HEK293 (cell line): ENCODE measurements around the gene FOXO3.

Experiments used
- CTCF ChIA-PET: fragments of 350-600 bp; formaldehyde crosslinking; extraction: SDS; loops from one replicate; lab custom pipeline; 2021; ENCODE audit warnings: antibody characterized with exemption; lab: Yijun Ruan, JAX
- POLR2A ChIA-PET: fragments of 300-600 bp; formaldehyde crosslinking; extraction: SDS; loops from one replicate; lab custom pipeline; 2020; ENCODE audit warnings: antibody characterized with exemption, inconsistent platforms; lab: Yijun Ruan, JAX
- H3K27ac ChIP-seq: fragments of 200-500 bp; sonication (Bioruptor generic); 2 replicates; pipeline ENCODE4 v1.5.1; 2014; ENCODE audit warnings: low read depth, low read length, control low read depth, inconsistent platforms; ENCODE audit errors: extremely low read depth
- H3K36me3 ChIP-seq, 2 experiments: fragments of 200-500 bp in 1 of 2; sonication (Bioruptor generic) in 1 of 2; 1 replicate in 1 of 2; 2 replicates in 1 of 2; pipeline ENCODE4 v1.5.1; 2014 to 2017; ENCODE audit warnings: inconsistent platforms in 2 of 2, low read length in 2 of 2; ENCODE audit not compliant: control insufficient read depth in 2 of 2, insufficient read depth in 1 of 2
- H3K4me1 ChIP-seq: fragments of 200-500 bp; sonication (Bioruptor generic); 2 replicates; pipeline ENCODE4 v1.5.1; 2014; ENCODE audit warnings: mild to moderate bottlenecking, low read length, inconsistent platforms; ENCODE audit not compliant: control insufficient read depth, insufficient read depth
- H3K4me3 ChIP-seq: 2 replicates; pipeline ENCODE4 v1.5.1; 2011; ENCODE audit warnings: low read depth, mild to moderate bottlenecking, control low read depth, low read length, moderate library complexity
- H3K9me3 ChIP-seq: fragments of 200-500 bp; sonication (Bioruptor generic); 2 replicates; pipeline ENCODE4 v1.5.1; 2014; ENCODE audit warnings: low read depth, low read length, inconsistent platforms; ENCODE audit not compliant: control insufficient read depth, insufficient read depth
- AEBP2 ChIP-seq: fragments of 450-650 bp; formaldehyde crosslinking; IDR thresholded peaks from 2 replicates; pipeline ENCODE4 v1.5.1; 2016; ENCODE audit warnings: missing biosample characterization, missing genetic modification characterization, borderline replicate concordance
- ATF2 ChIP-seq: fragments of 450-650 bp; formaldehyde crosslinking; IDR thresholded peaks from 2 replicates; pipeline ENCODE4 v1.5.1; 2016; ENCODE audit warnings: missing biosample characterization, missing genetic modification characterization, low read depth
- OSR2 ChIP-seq: fragments of 450-650 bp; formaldehyde crosslinking; IDR thresholded peaks from 2 replicates; pipeline ENCODE4 v1.5.1; 2016; ENCODE audit warnings: missing biosample characterization, missing genetic modification characterization
- SP3 ChIP-seq: fragments of 450-650 bp; formaldehyde crosslinking; IDR thresholded peaks from 2 replicates; pipeline ENCODE4 v1.5.1; 2016; ENCODE audit warnings: missing biosample characterization, missing genetic modification characterization
- ZBTB49 ChIP-seq: fragments of 450-650 bp; formaldehyde crosslinking; IDR thresholded peaks from 2 replicates; pipeline ENCODE4 v1.5.1; 2016; ENCODE audit warnings: missing biosample characterization, missing genetic modification characterization, low read depth
- ZNF121 ChIP-seq: fragments of 450-650 bp; formaldehyde crosslinking; IDR thresholded peaks from 2 replicates; pipeline ENCODE4 v1.5.1; 2016; ENCODE audit warnings: missing biosample characterization, missing genetic modification characterization
- ZNF148 ChIP-seq: fragments of 450-650 bp; formaldehyde crosslinking; IDR thresholded peaks from 2 replicates; pipeline ENCODE4 v1.5.0; 2017; ENCODE audit warnings: missing biosample characterization, missing genetic modification characterization, borderline replicate concordance
- ZNF155 ChIP-seq: fragments of 450-650 bp; formaldehyde crosslinking; IDR thresholded peaks from 2 replicates; pipeline ENCODE4 v1.5.1; 2016; ENCODE audit warnings: missing biosample characterization, missing genetic modification characterization
- ZNF175 ChIP-seq: fragments of 450-650 bp; formaldehyde crosslinking; IDR thresholded peaks from 2 replicates; pipeline ENCODE4 v1.5.1; 2016; ENCODE audit warnings: missing biosample characterization, missing genetic modification characterization
- ZNF404 ChIP-seq: fragments of 450-650 bp; formaldehyde crosslinking; IDR thresholded peaks from 2 replicates; pipeline ENCODE4 v1.5.1; 2017; ENCODE audit warnings: missing biosample characterization, missing genetic modification characterization
- ZNF529 ChIP-seq: fragments of 450-650 bp; formaldehyde crosslinking; IDR thresholded peaks from 2 replicates; pipeline ENCODE4 v1.5.1; 2017; ENCODE audit warnings: missing genetic modification characterization, missing biosample characterization; ENCODE audit not compliant: insufficient replicate concordance
- ZNF777 ChIP-seq: fragments of 450-650 bp; formaldehyde crosslinking; IDR thresholded peaks from 2 replicates; pipeline ENCODE4 v1.5.1; 2017; ENCODE audit warnings: missing biosample characterization, missing genetic modification characterization, borderline replicate concordance
- TF ChIP-seq, protein P1 (sequence below): sonication (generic); formaldehyde crosslinking; IDR thresholded peaks from 2 replicates; pipeline ENCODE4 v1.8.1; 2022; ENCODE audit warnings: mild to moderate bottlenecking, moderate library complexity, missing genetic modification reagents

The FOXO3 gene

GRCh38 chr6:108732091-108732870 is 171.6 kb downstream of the FOXO3 start (continued):
- TF ChIP-seq ZNF529 (tag by site-specific recombination): no peak

DNA sequence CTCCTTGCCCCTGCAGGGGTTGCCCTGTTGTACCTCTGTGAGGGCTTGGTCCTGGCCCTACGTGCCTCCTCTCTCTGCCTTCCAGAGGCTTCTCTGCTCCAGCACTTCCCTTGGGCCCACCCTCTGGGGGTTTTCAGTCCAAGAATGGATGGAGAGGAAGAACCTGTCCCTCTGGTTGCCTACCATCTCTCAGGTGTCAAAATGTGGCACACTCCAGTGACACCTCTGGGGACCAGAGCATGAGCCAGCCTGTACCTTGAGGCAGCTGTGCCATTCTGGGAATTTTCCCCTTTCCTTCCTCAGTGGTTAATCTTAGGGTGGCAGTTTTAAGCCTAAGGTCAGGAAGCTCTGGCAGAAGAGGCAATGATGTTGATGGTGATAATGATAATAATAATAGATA is 172.3 kb downstream of the FOXO3 start:
- no peaks in the 10 kb centered on the region for H3K36me3 ChIP-seq
- no peak overlapping the region for H3K27ac ChIP-seq
- POLR2A ChIA-PET: no interaction called here
- CTCF ChIA-PET: interaction anchor here (0.6 kb wide), 1 partner anchor 49 kb away, joined by 3 read pairs; no protein-coding TSS in a partner anchor
- H3K9me3 ChIP-seq: no peaks in the 10 kb centered on the region
- peaks cover 9% of the 10 kb centered on the region for H3K4me1 ChIP-seq
- no peak for TF ChIP-seq ZNF175 (tag by site-specific recombination)
- TF ChIP-seq AEBP2 (tag by site-specific recombination): no peak
- TF ChIP-seq ZNF148 (tag by site-specific recombination): no peak
- no peak for TF ChIP-seq ZNF529 (tag by site-specific recombination)
- TF ChIP-seq ZNF155 (tag by site-specific recombination): no peak
- no peak for TF ChIP-seq SP3 (tag by site-specific recombination)
- no peak for TF ChIP-seq ATF2 (tag by site-specific recombination)
- no peak for TF ChIP-seq ZNF404 (tag by site-specific recombination)
- TF ChIP-seq ZNF777 (tag by site-specific recombination): no peak
- no peak for TF ChIP-seq ZNF121 (tag by site-specific recombination)
- TF ChIP-seq, protein P1, sequence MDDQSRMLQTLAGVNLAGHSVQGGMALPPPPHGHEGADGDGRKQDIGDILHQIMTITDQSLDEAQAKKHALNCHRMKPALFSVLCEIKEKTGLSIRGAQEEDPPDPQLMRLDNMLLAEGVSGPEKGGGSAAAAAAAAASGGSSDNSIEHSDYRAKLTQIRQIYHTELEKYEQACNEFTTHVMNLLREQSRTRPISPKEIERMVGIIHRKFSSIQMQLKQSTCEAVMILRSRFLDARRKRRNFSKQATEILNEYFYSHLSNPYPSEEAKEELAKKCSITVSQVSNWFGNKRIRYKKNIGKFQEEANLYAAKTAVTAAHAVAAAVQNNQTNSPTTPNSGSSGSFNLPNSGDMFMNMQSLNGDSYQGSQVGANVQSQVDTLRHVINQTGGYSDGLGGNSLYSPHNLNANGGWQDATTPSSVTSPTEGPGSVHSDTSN: no peak
- TF ChIP-seq ZBTB49 (tag by site-specific recombination): no peak
- no peak for TF ChIP-seq OSR2 (tag by site-specific recombination)
- H3K4me3 ChIP-seq: no peak overlapping the region
